Measurements from ENCODE around the gene GNPTG. TPM values are rescaled to one million over a fixed set of nuclear protein-coding genes. Genes with fewer than 3 reads are reported as not detected.

The GNPTG gene
- total and polyA plus RNA-seq, 9 of the 15 experiments (the other 6 are each of a cell fraction or from before 2014, with no cell fraction given), result 0.69 to 33.3 (median 13.6) TPM

GRCh38 chr16:1308977-1309885 is 42.5 kb upstream of the GNPTG start, which contains the start of gene UBE2I (continued):
- no peak for TF ChIP-seq DLX4 (CRISPR knock-in tag; IDR thresholded peaks at IDR 0.05)
- TF ChIP-seq FOXO4 (CRISPR knock-in tag; IDR thresholded peaks at IDR 0.05), result no peak
- no peak for TF ChIP-seq CEBPZ (IDR thresholded peaks at IDR 0.05; ENCODE audit: borderline replicate concordance, low read depth, low read length)
- TF ChIP-seq LCOR (CRISPR knock-in tag; IDR thresholded peaks at IDR 0.05), result 0 out of 2 replicates have a peak, but pooled peaks have one; percentile 60
- TF ChIP-seq HDAC2 (IDR thresholded peaks at IDR 0.05), result peak; percentile 58; the same call in 1 of the 2 replicates
- peak; percentile 32 to 65 for TF ChIP-seq MAZ (CRISPR knock-in tag; conservative IDR thresholded peaks at IDR 0.05 in 1 of 2, IDR thresholded peaks at IDR 0.05 in 1 of 2)
- peak; percentile 13 for TF ChIP-seq ESRRA (IDR thresholded peaks at IDR 0.05; ENCODE audit: borderline replicate concordance, low read depth)
- no peak for TF ChIP-seq ZNF518B (CRISPR knock-in tag; IDR thresholded peaks at IDR 0.05)
- no peak for TF ChIP-seq CBX8 (IDR thresholded peaks at IDR 0.05; ENCODE audit: borderline replicate concordance, extremely low read depth, low read depth, low read length, poor library complexity, severe bottlenecking)
- 0 out of 2 replicates have a peak, but pooled peaks have one; percentile 21 for TF ChIP-seq E2F1 (CRISPR knock-in tag; IDR thresholded peaks at IDR 0.05)
- no peak; the same call in 1 of the 2 replicates for TF ChIP-seq NR2C2 (CRISPR knock-in tag; IDR thresholded peaks at IDR 0.05)
- peak; percentile 83 for TF ChIP-seq NR2C2 (tag; IDR thresholded peaks at IDR 0.05)
- peak; percentile 89 for TF ChIP-seq NEUROD1 (IDR thresholded peaks at IDR 0.05; ENCODE audit: borderline replicate concordance, low read depth, low read length, partially characterized antibody)
- no peak for TF ChIP-seq NELFE (IDR thresholded peaks at IDR 0.05; ENCODE audit: insufficient read depth, insufficient read length)
- TF ChIP-seq TBP (optimal IDR thresholded peaks at IDR 0.05; ENCODE audit: low read depth, low read length), result peak; percentile 33
